GM19351 (cell line): ENCODE results near the gene CCDC136.

ENCODE experiments used
- ATAC-seq: cut with Tn5 transposase; IDR thresholded peaks from one replicate; pipeline ENCODE4 v1.9.1; 2021; ENCODE audit warnings: mild to moderate bottlenecking, moderate library complexity; ENCODE audit not compliant: unreplicated experiment

CCDC136 gene

GRCh38 chr7:128859232-128860157, 67.7 kb downstream of the CCDC136 start:
- no peak for ATAC-seq

GRCh38 chr7:128860158-128861073, 68.6 kb downstream of the CCDC136 start:
- ATAC-seq, result no peak

GRCh38 chr7:128861957-128862570, 70.3 kb downstream of the CCDC136 start:
- ATAC-seq, result no peak

GRCh38 chr7:128862571-128863432, 71.0 kb downstream of the CCDC136 start, which contains the start of gene ATP6V1F:
ATP6V1F (plus strand) TSS chr7:128862856; CDS start chr7:128862905, 49 bp downstream.
- peak; percentile 83 for ATAC-seq

GRCh38 chr7:128863433-128863989, 71.7 kb downstream of the CCDC136 start:
- ATAC-seq, result peak; percentile 43

GRCh38 chr7:128865303-128865702, 73.5 kb downstream of the CCDC136 start:
- ATAC-seq, result no peak

- no peak for ATAC-seq
Measured at GRCh38 chr7:128865996-128866877, 74.5 kb downstream of the CCDC136 start.

GRCh38 chr7:128867241-128867640, 75.5 kb downstream of the CCDC136 start:
- no peak for ATAC-seq

GRCh38 chr7:128867842-128868623, 76.3 kb downstream of the CCDC136 start:
- no peak for ATAC-seq

GRCh38 chr7:128868624-128869137, 76.9 kb downstream of the CCDC136 start:
- no peak for ATAC-seq

GRCh38 chr7:128869138-128869943, 77.6 kb downstream of the CCDC136 start:
- peak; percentile 75 for ATAC-seq

- peak; percentile 30 for ATAC-seq
Measured at GRCh38 chr7:128869944-128870285, 78.1 kb downstream of the CCDC136 start.

- ATAC-seq, result no peak
Measured at GRCh38 chr7:128871050-128871449, 79.3 kb downstream of the CCDC136 start.
